Measurements from ENCODE around the gene MALRD1. TPM values are rescaled to one million over a fixed set of nuclear protein-coding genes. Genes with fewer than 3 reads are reported as not detected.

The MALRD1 gene
- total and polyA plus RNA-seq, 2 of the 8 experiments (the other 6 are each of a cell fraction or from before 2014, with no cell fraction given): 0.32 to 0.35 TPM

- no peak for DNase-seq (ENCODE audit: low read depth in 1 of 2, low spot score in 2 of 2)
- H4K8ac ChIP-seq (ENCODE audit: extremely low read depth, insufficient read depth, low read length): no peak overlapping the region
- no peak overlapping the region for H3K56ac ChIP-seq (replicated peaks; ENCODE audit: insufficient read length, low read depth, low read length)
- CTCF ChIA-PET (ENCODE audit: partially characterized antibody): interaction anchor here (0.6 to 0.9 kb wide), 3 partner anchors 29 to 97 kb away, joined by 3 to 4 read pairs (median 3); no protein-coding TSS in a partner anchor
- POLR2A ChIA-PET (ENCODE audit: partially characterized antibody): no interaction called here
- TF ChIP-seq POLR2A (IDR thresholded peaks at IDR 0.05; ENCODE audit: control extremely low read depth in 1 of 2, low read depth in 2 of 2, low read length in 2 of 2) (no peak), SUZ12 (IDR thresholded peaks at IDR 0.05; ENCODE audit: low read length) (no peak), HDAC6 (IDR thresholded peaks at IDR 0.05; ENCODE audit: low read depth, low read length) (no peak), EZH2 (IDR thresholded peaks at IDR 0.05; ENCODE audit: low read depth, low read length, severe bottlenecking) (no peak), CBX5 (IDR thresholded peaks at IDR 0.05; ENCODE audit: low read depth, low read length) (no peak)
- H2AFZ ChIP-seq (ENCODE audit: low read length): no peak overlapping the region
- H3K36me3 ChIP-seq (ENCODE audit: control insufficient read depth in 2 of 4, insufficient read depth in 4 of 4, low read length in 3 of 4): no peaks in the 10 kb centered on the region
- no peaks in the 10 kb centered on the region for H3K23me2 ChIP-seq (ENCODE audit: low read depth, low read length)
- no peak overlapping the region for H3K4me2 ChIP-seq (ENCODE audit: insufficient read depth in 1 of 2, low read depth in 2 of 2, low read length in 2 of 2)
- H4K20me1 ChIP-seq (replicated peaks in 1 of 2; ENCODE audit: control insufficient read depth in 1 of 2, insufficient read depth in 2 of 2, low read length in 2 of 2): no peaks in the 10 kb centered on the region
- H2BK15ac ChIP-seq (ENCODE audit: low read length): no peak overlapping the region
- WGBS, 2 experiments (ENCODE audit: extremely low coverage in 1 of 2, insufficient coverage in 1 of 2, insufficient read length in 1 of 2, insufficient replicate concordance in 2 of 2, low coverage in 1 of 2, low lambda C conversion rate in 2 of 2, missing lambda C conversion rate in 1 of 2): 89% methylated on average over 3 of the region's 3 CpGs; no CpG with 5 or more reads in 1 of the 2 experiments
- no peak overlapping the region for H3K9ac ChIP-seq (replicated peaks in 1 of 4; ENCODE audit: extremely low read depth in 1 of 4, low read depth in 3 of 4, low read length in 3 of 4)
- H3K27ac ChIP-seq (ENCODE audit: low read depth, low read length): no peak overlapping the region
- H3K79me2 ChIP-seq (ENCODE audit: control insufficient read depth in 1 of 2, insufficient read depth in 2 of 2, low read length in 2 of 2): no peaks in the 10 kb centered on the region
- H2BK20ac ChIP-seq (ENCODE audit: low read length): no peak overlapping the region
- H4K5ac ChIP-seq (ENCODE audit: insufficient read length, low read depth, low read length): no peak overlapping the region
- no peak overlapping the region for H3K4ac ChIP-seq (replicated peaks; ENCODE audit: insufficient read length, low read depth, low read length)
- H4K91ac ChIP-seq (replicated peaks; ENCODE audit: insufficient read length, low read length): no peak overlapping the region
- no peak overlapping the region for H3K18ac ChIP-seq (ENCODE audit: extremely low read depth, low read length)
- no peak overlapping the region for H3K4me3 ChIP-seq (ENCODE audit: extremely low read depth in 1 of 4, insufficient read depth in 2 of 4, low read depth in 3 of 4, low read length in 4 of 4)
- no peaks in the 10 kb centered on the region for H3K9me3 ChIP-seq (ENCODE audit: insufficient read depth in 2 of 2, low read depth in 1 of 2, low read length in 1 of 2)
- H3K79me1 ChIP-seq (ENCODE audit: low read depth, low read length): no peaks in the 10 kb centered on the region
- H3K4me1 ChIP-seq (replicated peaks in 1 of 4; ENCODE audit: control insufficient read depth in 3 of 4, insufficient read depth in 4 of 4, low read length in 3 of 4): peaks cover 0 to 6% (median 2%) of the 10 kb centered on the region in 4 experiments; a peak in 3 of 7 replicates
- no peak overlapping the region for H2BK5ac ChIP-seq (ENCODE audit: low read depth, low read length)
- no peaks in the 10 kb centered on the region for H3K27me3 ChIP-seq (replicated peaks in 1 of 4; ENCODE audit: control insufficient read depth in 3 of 4, extremely low read depth in 1 of 4, insufficient read depth in 3 of 4, low read length in 3 of 4)
- H2BK12ac ChIP-seq (ENCODE audit: low read depth, low read length): no peak overlapping the region
- no peak overlapping the region for H3K14ac ChIP-seq (ENCODE audit: insufficient read length)
- no peak overlapping the region for H2BK120ac ChIP-seq (replicated peaks; ENCODE audit: low read depth, low read length)
- no peak overlapping the region for H3K23ac ChIP-seq (ENCODE audit: insufficient read length)
- no peak overlapping the region for H2AK5ac ChIP-seq (ENCODE audit: low read depth, low read length)
- FAIRE-seq: no peak
Observed at GRCh38 chr10:19626156-19626555, 577.6 kb downstream of the MALRD1 start.
